Nephron progenitor cell (in vitro differentiated cells): ENCODE results near the gene EXOC6B.

Experiments
- DNase-seq: peaks from one replicate; pipeline ENCODE4 v3.0.0; 2021
- H3K27ac Mint-ChIP-seq: 2 replicates; pipeline ENCODE4 v1.8.0; 2021; ENCODE audit warnings: mild to moderate bottlenecking, moderate library complexity, mixed read lengths
- H3K27me3 Mint-ChIP-seq: 2 replicates; pipeline ENCODE4 v1.8.0; 2021; ENCODE audit warnings: mild to moderate bottlenecking, low read depth, mixed read lengths; ENCODE audit not compliant: poor library complexity
- H3K36me3 Mint-ChIP-seq: 2 replicates; pipeline ENCODE4 v1.8.0; 2021; ENCODE audit warnings: low read depth, mixed read lengths
- H3K4me1 Mint-ChIP-seq: 2 replicates; pipeline ENCODE4 v1.8.0; 2021; ENCODE audit warnings: mixed read lengths
- H3K4me3 Mint-ChIP-seq: 2 replicates; pipeline ENCODE4 v1.8.0; 2021; ENCODE audit warnings: mild to moderate bottlenecking, moderate library complexity, mixed read lengths
- H3K9me3 Mint-ChIP-seq: 2 replicates; pipeline ENCODE4 v1.8.0; 2021; ENCODE audit warnings: mild to moderate bottlenecking, moderate library complexity, mixed read lengths
- CTCF ChIP-seq: fragments of 200-600 bp; sonication (generic); IDR thresholded peaks from 2 replicates; pipeline ENCODE4 v1.5.0; 2021; ENCODE audit warnings: antibody characterized with exemption

The EXOC6B gene

GRCh38 chr2:72156872-72157271, 669.0 kb downstream of the EXOC6B start:
- peaks cover 46% of the 10 kb centered on the region for H3K27me3 Mint-ChIP-seq
- no peaks in the 10 kb centered on the region for H3K36me3 Mint-ChIP-seq
- DNase-seq, result no peak
- H3K27ac Mint-ChIP-seq, result no peak overlapping the region
- H3K4me3 Mint-ChIP-seq, result no peak overlapping the region
- no peaks in the 10 kb centered on the region for H3K9me3 Mint-ChIP-seq
- no peak for TF ChIP-seq CTCF
- H3K4me1 Mint-ChIP-seq, result no peaks in the 10 kb centered on the region

- no peak for DNase-seq
- no peaks in the 10 kb centered on the region for H3K4me1 Mint-ChIP-seq
Observed at GRCh38 chr2:72155737-72156136, 670.1 kb downstream of the EXOC6B start.

GRCh38 chr2:72155151-72155550, 670.7 kb downstream of the EXOC6B start:
- no peak overlapping the region for H3K27ac Mint-ChIP-seq
- no peaks in the 10 kb centered on the region for H3K9me3 Mint-ChIP-seq
- H3K27me3 Mint-ChIP-seq, result peaks cover 63% of the 10 kb centered on the region
- H3K4me1 Mint-ChIP-seq, result peaks cover 3% of the 10 kb centered on the region
- H3K4me3 Mint-ChIP-seq, result no peak overlapping the region
- H3K36me3 Mint-ChIP-seq, result no peaks in the 10 kb centered on the region
- DNase-seq, result no peak
- no peak for TF ChIP-seq CTCF

More at GRCh38 chr2:72155737-72156136, 670.1 kb downstream of the EXOC6B start:
- no peak for TF ChIP-seq CTCF
- H3K9me3 Mint-ChIP-seq, result no peaks in the 10 kb centered on the region
- no peak overlapping the region for H3K4me3 Mint-ChIP-seq
- H3K27ac Mint-ChIP-seq, result no peak overlapping the region
- no peaks in the 10 kb centered on the region for H3K36me3 Mint-ChIP-seq
- peaks cover 58% of the 10 kb centered on the region for H3K27me3 Mint-ChIP-seq

GRCh38 chr2:72154386-72154975, 671.4 kb downstream of the EXOC6B start:
- DNase-seq, result no peak
- H3K36me3 Mint-ChIP-seq, result no peaks in the 10 kb centered on the region
- no peak overlapping the region for H3K27ac Mint-ChIP-seq
- no peaks in the 10 kb centered on the region for H3K9me3 Mint-ChIP-seq
- TF ChIP-seq CTCF, result no peak
- peaks cover 10% of the 10 kb centered on the region for H3K4me1 Mint-ChIP-seq
- peaks cover 70% of the 10 kb centered on the region for H3K27me3 Mint-ChIP-seq
- H3K4me3 Mint-ChIP-seq, result no peak overlapping the region

GRCh38 chr2:72153924-72154323, 671.9 kb downstream of the EXOC6B start:
- peaks cover 15% of the 10 kb centered on the region for H3K4me1 Mint-ChIP-seq
- H3K9me3 Mint-ChIP-seq, result no peaks in the 10 kb centered on the region
- no peak overlapping the region for H3K27ac Mint-ChIP-seq
- H3K4me3 Mint-ChIP-seq, result no peak overlapping the region
- peaks cover 76% of the 10 kb centered on the region for H3K27me3 Mint-ChIP-seq
- H3K36me3 Mint-ChIP-seq, result no peaks in the 10 kb centered on the region
- TF ChIP-seq CTCF, result no peak
- DNase-seq, result no peak

GRCh38 chr2:72153026-72153791, 672.6 kb downstream of the EXOC6B start:
- H3K9me3 Mint-ChIP-seq, result no peaks in the 10 kb centered on the region
- no peak for DNase-seq
- peaks cover 21% of the 10 kb centered on the region for H3K4me1 Mint-ChIP-seq
- H3K4me3 Mint-ChIP-seq, result no peak overlapping the region
- peaks cover 83% of the 10 kb centered on the region for H3K27me3 Mint-ChIP-seq
- no peaks in the 10 kb centered on the region for H3K36me3 Mint-ChIP-seq
- TF ChIP-seq CTCF, result no peak
- no peak overlapping the region for H3K27ac Mint-ChIP-seq
